Stomach (tissue), 19 donors: ENCODE data around the gene PPY. TPM values are rescaled to one million over a fixed set of nuclear protein-coding genes. Genes with fewer than 3 reads are reported as not detected.

Experiments
- DNase-seq, 2 donors: peaks; one replicate each; pipeline versions ENCODE4 v3.0.0 to v3.0.0-alpha.2; 2013 to 2019
- H3K27ac ChIP-seq, 5 donors: fragments of 200-600 bp in 4 of 5; sonication (generic) in 4 of 5; one replicate each; pipeline ENCODE4 v1.5.1; 2013 to 2019; ENCODE audit warnings: mild to moderate bottlenecking in 1 of 5, moderate library complexity in 1 of 5
- H3K27me3 ChIP-seq, 3 donors: fragments of 200-600 bp; sonication (generic); one replicate each; pipeline ENCODE4 v1.5.1; 2017 to 2019; ENCODE audit warnings: mixed run types in 1 of 3
- H3K36me3 ChIP-seq, 4 donors: fragments of 200-600 bp; sonication (generic); 1 replicate in 3 of 4; 2 replicates in 1 of 4; pipeline ENCODE4 v1.5.1; 2016 to 2019
- H3K4me1 ChIP-seq, 4 donors: fragments of 200-600 bp; sonication (generic); one replicate each; pipeline ENCODE4 v1.5.1; 2016 to 2019
- H3K4me3 ChIP-seq, 4 donors: fragments of 200-600 bp; sonication (generic) in 3 of 4; one replicate each; pipeline ENCODE4 v1.5.1; 2016 to 2019; ENCODE audit warnings: mild to moderate bottlenecking in 1 of 4
- H3K9me3 ChIP-seq, 4 donors: fragments of 200-600 bp; sonication (generic); one replicate each; pipeline ENCODE4 v1.5.1; 2016 to 2019
- CTCF ChIP-seq, 7 experiments: fragments of 450-650 bp in 4 of 7; fragments of 200-600 bp in 3 of 7; sonication (generic) in 3 of 7; IDR thresholded peaks; one replicate each; pipeline ENCODE4 v1.5.1; 2016 to 2019; ENCODE audit warnings: antibody characterized with exemption in 7 of 7, control low read depth in 2 of 7, mild to moderate bottlenecking in 1 of 7
- EP300 ChIP-seq: sonication (generic); formaldehyde crosslinking; IDR thresholded peaks from one replicate; pipeline ENCODE4 v1.6.1; 2017; ENCODE audit warnings: antibody characterized with exemption
- POLR2A ChIP-seq, 4 donors: fragments of 450-650 bp; IDR thresholded peaks; one replicate each; pipeline ENCODE4 v1.6.1; 2016; ENCODE audit warnings: antibody characterized with exemption in 4 of 4, control low read depth in 2 of 4, mild to moderate bottlenecking in 1 of 4, moderate library complexity in 1 of 4
- POLR2AphosphoS5 ChIP-seq, 3 donors: sonication (generic); formaldehyde crosslinking; IDR thresholded peaks; one replicate each; pipeline ENCODE4 v1.6.1; 2016; ENCODE audit warnings: antibody characterized with exemption in 3 of 3
- WGBS, 5 donors: extraction: QIAGEN DNeasy Blood & Tissue Kit in 3 of 5; methylation state at CpG; one replicate each; pipeline versions ENCODE4 v1.1.5 to v1.1.7; 2013 to 2018; 5-methylcytosine and 5-hydroxymethylcytosine counted together
- intact Hi-C: fragments of 100-400 bp; cut with DNase I; formaldehyde crosslinking; loops from one replicate; pipeline ENCODE4 v1.15.1; 2023; ENCODE audit warnings: low total_unique reads
- long read RNA-seq, 10 donors: transcript quantifications; one replicate each; lab custom pipeline, GENCODE V29; 2026
- polyA plus RNA-seq, 3 donors: library from polyadenylated mRNA; stranded (reverse); fragments of 200-250 nt; gene quantifications; one replicate each; pipeline ENCODE4 v1.2.3, GENCODE V29; 2013
- total RNA-seq, 5 donors: library from RNA; depleted of rRNA; stranded (reverse); fragments of >200 nt; gene quantifications; one replicate each; pipeline versions ENCODE4 v1.1.0 to v1.2.3, GENCODE V29; 2014 to 2016
- donor health status: healthy with polysubstance abuse.
- donor health status: Bipolar disorder and iron deficiency.
- donor health status: healthy.

Gene PPY
- total RNA-seq (not detected), polyA plus RNA-seq (not detected)
- long read RNA-seq, donor 1, partial matches to known transcripts = 0 of 1 reads
- long read RNA-seq, donor 1, other reads (novel, unspliced or antisense) = 0 of 1 reads
- long read RNA-seq, donor 2 = 0 reads
- long read RNA-seq, donor 3, transcript PPY-201 (4 exons, 460 nt) = major isoform, 9 of 9 reads
- long read RNA-seq, donor 3, partial matches to known transcripts = 0 of 9 reads
- long read RNA-seq, donor 3, other reads (novel, unspliced or antisense) = 0 of 9 reads
- long read RNA-seq, donor 4 = 0 reads
- long read RNA-seq, donor 5, transcript PPY-201 (4 exons, 460 nt) = major isoform, 8 of 9 reads
- long read RNA-seq, donor 5, partial matches to known transcripts = 0 of 9 reads
- long read RNA-seq, donor 5, other reads (novel, unspliced or antisense) = 0 of 9 reads
- long read RNA-seq, donor 6, transcript PPY-201 (4 exons, 460 nt) = major isoform, 5 of 7 reads
- long read RNA-seq, donor 6, partial matches to known transcripts = 0 of 7 reads
- long read RNA-seq, donor 6, other reads (novel, unspliced or antisense) = 0 of 7 reads
- long read RNA-seq, donor 7 = 0 reads
- long read RNA-seq, donor 8, transcript PPY-201 (4 exons, 460 nt) = major isoform, 15 of 15 reads
- long read RNA-seq, donor 8, partial matches to known transcripts = 0 of 15 reads
- long read RNA-seq, donor 8, other reads (novel, unspliced or antisense) = 0 of 15 reads
- long read RNA-seq, donor 9, transcript PPY-201 (4 exons, 460 nt) = major isoform, 18 of 23 reads
- long read RNA-seq, donor 9, partial matches to known transcripts = 0 of 23 reads
- long read RNA-seq, donor 9, other reads (novel, unspliced or antisense) = 0 of 23 reads
- long read RNA-seq, donor 10 = 0 reads

- DNase-seq = no peak
- H3K27ac ChIP-seq = no peak within 1 kb of the TSS
- H3K27me3 ChIP-seq = peaks cover 0 to 36% (median 18%) of the 10 kb centered on the region in 3 donors
- no peaks in the 10 kb centered on the region for H3K36me3 ChIP-seq
- no peak for TF ChIP-seq EP300
- TF ChIP-seq POLR2A (IDR thresholded peaks at IDR 0.05) = no peak
- TF ChIP-seq POLR2AphosphoS5 (IDR thresholded peaks at IDR 0.05) = no peak
- no peak for TF ChIP-seq CTCF (IDR thresholded peaks at IDR 0.05)
- H3K4me1 ChIP-seq = peaks cover 8 to 12% (median 11%) of the 10 kb centered on the region in 4 donors
- intact Hi-C loops = loop anchor here (5.0 kb wide), 1 partner anchor 50 kb away; no protein-coding TSS in a partner anchor
- H3K4me3 ChIP-seq = no peak within 1 kb of the TSS
- no peaks in the 10 kb centered on the region for H3K9me3 ChIP-seq
- 86 to 93% (median 90%) methylated on average over 9 to 17 of the region's 17 CpGs for WGBS, 5 donors
Observed at GRCh38 chr17:43942051-43942685, at the start of gene PPY. TSS of gene PPY (minus strand) at chr17:43942476. CDS start at chr17:43941654, 822 bp downstream.

DNA sequence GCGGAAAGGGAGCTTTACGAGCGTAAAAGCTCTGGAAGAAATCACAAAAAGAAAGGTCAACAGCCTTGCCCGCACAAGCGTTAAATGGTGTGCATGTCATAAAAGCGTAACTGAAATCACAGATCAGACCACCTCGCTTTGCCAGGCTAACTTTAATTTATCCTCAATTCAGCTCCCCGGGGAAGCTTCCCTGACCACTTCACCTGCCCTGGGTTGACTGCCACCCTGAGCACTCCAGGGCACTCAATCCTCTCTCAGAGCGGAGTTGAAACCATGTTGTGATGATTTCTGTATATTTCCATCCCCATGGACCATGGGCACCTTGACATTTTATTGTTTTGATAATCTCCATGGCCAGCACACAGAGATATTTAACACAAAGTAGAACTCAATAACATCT lies 46.0 kb upstream of the PPY start:
- H3K27ac ChIP-seq = no peak overlapping the region
- 88 to 96% (median 93%) methylated on average over 9 of the region's 9 CpGs for WGBS, 5 donors
- H3K9me3 ChIP-seq = no peaks in the 10 kb centered on the region
- TF ChIP-seq EP300 (no peak), POLR2A (IDR thresholded peaks at IDR 0.05) (no peak), POLR2AphosphoS5 (IDR thresholded peaks at IDR 0.05) (no peak), CTCF (IDR thresholded peaks at IDR 0.05) (no peak)
- intact Hi-C loops = no loop called here
- DNase-seq = no peak
- H3K36me3 ChIP-seq = no peaks in the 10 kb centered on the region
- peaks cover 10 to 14% (median 13%) of the 10 kb centered on the region in 4 donors for H3K4me1 ChIP-seq
- peaks cover 4 to 46% (median 17%) of the 10 kb centered on the region in 3 donors for H3K27me3 ChIP-seq
- H3K4me3 ChIP-seq = no peak overlapping the region

- Histone ChIP-seq H3K27me3 (peaks cover 4 to 55% (median 24%) of the 10 kb centered on the region in 3 donors), H3K27ac (no peak overlapping the region), H3K36me3 (no peaks in the 10 kb centered on the region), H3K4me3 (no peak overlapping the region), H3K9me3 (no peaks in the 10 kb centered on the region), H3K4me1 (peaks cover 13 to 18% (median 17%) of the 10 kb centered on the region in 4 donors)
- intact Hi-C loops = no loop called here
- TF ChIP-seq POLR2A (IDR thresholded peaks at IDR 0.05) (no peak), POLR2AphosphoS5 (IDR thresholded peaks at IDR 0.05) (no peak), CTCF (IDR thresholded peaks at IDR 0.05) (no peak), EP300 (no peak)
- 67 to 78% (median 76%) methylated on average over 12 of the region's 12 CpGs for WGBS, 5 donors
- DNase-seq = no peak
Observed at GRCh38 chr17:43987131-43988021, 45.1 kb upstream of the PPY start.
